GM19463 (cell line): ENCODE measurements around the gene FAM136A.
"Not testable (repeated sequence)": the region's sequence is repeated elsewhere in the genome, so short reads cannot be mapped to it uniquely, and the experiment has no call there.

Source experiments
- ATAC-seq: cut with Tn5 transposase; IDR thresholded peaks from one replicate; pipeline ENCODE4 v1.9.1; 2021; ENCODE audit warnings: mild to moderate bottlenecking, moderate library complexity; ENCODE audit not compliant: unreplicated experiment

The FAM136A gene

DNA sequence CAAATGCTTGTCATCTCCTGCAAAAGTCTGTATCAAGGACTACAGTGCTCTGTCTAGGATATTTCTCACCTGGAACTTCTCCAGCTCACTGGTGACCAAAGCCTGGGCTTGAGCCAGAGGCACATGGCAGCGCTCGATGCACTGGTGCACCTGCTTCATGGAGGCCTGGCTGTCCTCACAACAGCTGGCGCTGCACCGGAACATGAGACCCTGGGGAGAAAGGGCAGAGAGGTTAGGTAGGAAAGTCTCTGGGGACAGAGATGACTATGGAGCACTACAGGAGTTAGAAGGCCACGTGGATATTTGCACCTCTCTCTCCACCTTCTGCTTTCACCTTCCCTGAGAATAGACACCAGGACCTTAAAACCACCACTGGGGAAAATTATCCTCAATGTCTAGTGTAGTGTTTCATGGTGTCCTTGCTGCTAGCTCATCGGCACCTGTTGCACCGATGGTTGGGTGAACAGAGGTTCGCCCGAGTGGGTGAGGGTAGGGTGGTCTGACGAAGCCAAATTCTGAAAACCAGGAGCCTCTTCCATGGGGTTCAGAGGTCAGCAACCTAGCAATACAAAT lies 1.0 kb downstream of the FAM136A start:
- ATAC-seq, result no peak

DNA sequence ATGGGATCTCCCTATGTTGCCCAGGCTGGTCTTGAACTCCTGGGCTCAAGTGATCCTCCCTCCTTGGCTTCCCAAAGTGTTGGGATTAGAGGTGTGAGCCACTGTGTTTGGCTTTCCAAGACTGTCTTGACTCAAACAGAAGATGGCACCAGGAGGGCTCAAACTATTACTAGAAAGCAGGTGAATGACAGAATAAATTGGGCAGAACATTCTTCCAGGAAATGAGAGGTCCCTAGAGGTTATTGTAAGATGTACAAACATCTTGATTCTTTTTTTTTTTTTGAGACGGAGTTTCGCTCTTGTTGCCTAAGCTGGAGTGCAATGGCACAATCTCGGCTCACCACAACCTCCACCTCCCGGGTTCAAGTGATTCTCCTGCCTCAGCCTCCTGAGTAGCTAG lies 4.0 kb downstream of the FAM136A start:
- not testable (repeated sequence) for ATAC-seq

DNA sequence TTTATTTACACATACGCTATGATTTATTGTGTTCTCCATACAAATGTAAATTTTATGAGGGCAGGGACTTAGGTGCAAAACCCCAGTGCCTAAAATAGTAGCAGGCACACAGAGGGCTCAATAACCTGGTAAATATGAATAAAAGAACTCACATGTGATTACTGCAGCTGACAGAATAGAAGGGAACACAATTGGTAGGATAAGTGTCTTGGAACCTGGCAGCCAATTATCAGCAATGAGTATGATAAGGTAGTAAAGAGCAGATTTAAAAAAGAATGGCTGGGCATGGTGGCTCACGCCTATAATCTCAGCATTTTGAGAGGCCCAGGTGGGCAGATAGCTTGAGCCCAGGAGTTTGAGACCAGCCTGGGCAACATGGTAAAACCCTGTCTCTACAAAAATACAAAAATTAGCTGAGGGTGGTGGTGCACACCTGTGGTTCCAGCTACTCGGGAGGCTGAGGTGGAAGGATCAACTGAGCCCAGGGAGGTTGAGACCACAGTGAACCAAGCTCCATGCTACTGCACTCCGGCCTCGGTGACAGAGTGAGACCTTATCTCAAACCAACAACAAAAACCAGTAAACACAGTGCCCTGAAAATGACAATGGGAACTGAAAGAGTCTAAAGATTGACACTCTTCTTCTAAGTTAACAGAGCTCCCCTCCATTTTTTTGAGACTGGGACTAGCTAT lies 18.2 kb downstream of the FAM136A start:
- ATAC-seq, result no peak

DNA sequence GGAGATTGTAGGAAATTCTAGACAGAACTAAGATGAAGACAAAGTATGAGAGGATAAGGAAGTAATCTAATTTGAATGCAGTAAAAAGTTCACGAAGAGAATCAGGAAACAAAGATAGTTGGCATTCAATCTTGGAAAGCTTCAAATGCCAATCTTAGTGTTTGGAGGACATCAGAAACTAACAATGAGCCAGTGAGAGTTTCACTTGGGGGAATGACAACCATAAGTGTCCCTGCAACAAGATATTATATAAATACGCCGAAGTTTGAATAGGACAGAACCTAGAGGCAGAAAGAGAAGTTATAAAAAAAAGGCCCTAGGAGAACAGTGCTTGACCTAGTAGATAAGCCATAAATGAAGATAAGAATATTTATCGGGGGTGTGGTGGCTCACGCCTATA lies 19.4 kb downstream of the FAM136A start:
- ATAC-seq, result no peak

DNA sequence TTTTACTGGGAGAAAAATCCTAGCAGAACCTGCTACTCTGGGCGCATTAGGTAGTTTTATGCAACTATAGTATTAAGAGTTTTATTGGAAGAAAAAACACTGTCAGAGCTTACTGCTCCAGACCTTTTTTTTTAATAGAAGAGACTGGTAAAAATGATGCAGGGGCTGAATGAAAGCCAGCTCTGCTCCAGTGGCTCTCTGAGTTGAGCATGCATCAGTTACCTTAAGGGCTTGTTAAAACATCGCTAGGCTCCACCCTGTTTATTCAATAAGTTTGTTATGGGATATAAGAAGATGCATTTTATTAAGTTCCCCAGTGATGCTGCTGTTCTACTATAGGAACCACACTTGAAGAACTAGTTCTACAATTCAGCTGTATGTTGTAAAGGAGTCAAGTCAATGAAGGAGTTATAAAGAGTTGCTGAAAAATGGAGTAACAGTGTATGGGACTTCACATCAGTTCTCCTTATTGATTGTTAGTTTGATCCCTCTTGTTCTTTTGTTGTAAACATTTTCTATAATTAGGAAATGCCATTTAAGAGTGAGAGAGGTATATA lies 21.5 kb downstream of the FAM136A start:
- no peak for ATAC-seq

DNA sequence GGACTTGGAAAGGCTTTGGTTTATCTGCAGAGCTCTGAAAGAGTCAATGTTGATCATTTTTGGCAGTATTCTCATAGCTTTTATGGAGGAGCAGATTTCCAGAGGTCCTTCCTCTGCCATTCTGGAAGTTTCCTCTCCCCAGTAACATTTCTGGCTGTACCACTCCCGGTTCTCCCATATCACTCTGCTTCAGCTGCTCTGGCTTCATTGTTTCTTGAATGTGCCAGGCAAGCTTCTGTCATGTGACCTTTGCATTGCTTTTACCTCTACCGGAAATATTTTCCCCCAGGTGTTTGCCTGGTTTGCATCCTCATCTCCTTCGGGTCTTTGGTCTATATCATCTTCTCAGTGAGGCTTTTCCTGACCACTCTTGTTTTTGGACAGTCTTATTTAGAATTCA lies 31.5 kb downstream of the FAM136A start:
- no peak for ATAC-seq

DNA sequence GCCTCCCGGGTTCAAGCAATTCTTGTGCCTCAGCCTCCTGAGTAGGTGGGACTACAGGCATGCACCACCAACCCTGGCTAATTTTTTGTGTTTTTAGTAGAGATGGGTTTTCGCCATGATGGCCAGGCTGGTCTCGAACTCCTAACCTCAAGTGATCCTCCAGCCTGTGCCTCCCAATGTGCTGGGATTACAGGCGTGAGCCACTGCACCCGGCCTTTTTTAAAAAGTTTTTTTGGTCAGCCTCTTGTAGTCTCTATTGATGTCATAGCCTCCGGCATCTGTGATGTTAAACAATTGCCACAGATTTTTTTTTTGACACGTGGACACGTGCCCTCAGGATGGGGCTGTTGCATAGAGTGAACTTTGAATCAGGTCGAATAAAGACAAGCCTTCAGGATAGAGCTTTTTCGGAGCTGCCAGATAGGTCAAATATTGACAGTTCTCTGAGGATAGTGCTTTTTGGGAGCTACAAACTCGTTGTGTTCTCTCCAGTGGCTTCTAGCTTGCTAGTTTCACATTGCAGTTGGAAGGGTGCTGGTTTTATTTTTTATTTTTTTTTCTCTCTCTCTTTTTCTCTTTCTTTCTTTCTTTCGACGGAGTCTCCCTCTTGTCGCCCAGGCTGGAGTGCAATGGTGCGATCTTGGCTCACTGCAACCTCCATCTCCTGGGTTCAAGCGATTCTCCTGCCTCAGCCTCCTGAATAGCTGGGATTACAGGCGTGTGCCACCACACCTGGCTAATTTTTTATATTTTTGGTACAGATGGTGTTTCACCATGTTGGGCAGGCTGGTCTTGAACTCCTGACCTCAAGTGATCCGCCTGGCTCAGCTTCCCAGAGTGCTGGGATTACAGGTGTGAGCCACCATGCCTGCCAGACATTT lies 32.2 kb downstream of the FAM136A start:
- ATAC-seq, result not testable (repeated sequence)

DNA sequence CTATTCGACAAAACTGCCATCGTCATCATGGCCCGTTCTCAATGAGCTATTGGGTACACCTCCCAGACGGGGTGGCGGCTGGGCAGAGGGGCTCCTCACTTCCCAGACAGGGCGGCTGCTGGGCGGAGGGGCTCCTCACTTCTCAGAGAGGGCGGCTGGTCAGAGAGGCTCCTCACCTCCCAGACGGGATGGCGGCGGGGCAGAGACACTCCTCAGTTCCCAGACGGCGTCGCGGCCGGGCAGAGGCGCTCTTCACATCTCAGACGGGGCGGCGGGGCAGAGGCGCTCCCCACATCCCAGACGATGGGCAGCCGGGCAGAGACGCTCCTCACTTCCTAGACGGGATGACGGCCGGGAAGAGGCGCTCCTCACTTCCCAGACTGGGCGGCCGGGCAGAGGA lies 34.9 kb downstream of the FAM136A start:
- not testable (repeated sequence) for ATAC-seq

DNA sequence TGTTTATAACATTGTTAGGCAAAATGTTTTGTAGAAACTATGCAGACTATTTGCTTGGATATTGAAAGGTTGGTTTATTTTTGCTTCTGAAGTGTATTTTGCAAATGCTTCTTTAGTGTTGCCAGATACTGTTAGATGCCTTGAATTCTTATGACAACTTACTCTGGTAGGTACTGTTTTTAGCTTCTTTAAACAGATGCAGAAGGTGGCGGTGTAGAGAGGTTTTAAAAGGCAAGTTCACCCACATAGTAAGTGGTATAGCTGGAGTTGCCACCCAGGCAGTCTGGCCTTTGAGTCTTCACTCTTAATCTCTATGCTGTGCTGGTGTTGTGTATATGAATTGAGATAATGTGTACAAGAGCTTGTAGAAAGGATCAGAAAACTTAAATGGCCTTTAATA lies 40.4 kb downstream of the FAM136A start:
- no peak for ATAC-seq

DNA sequence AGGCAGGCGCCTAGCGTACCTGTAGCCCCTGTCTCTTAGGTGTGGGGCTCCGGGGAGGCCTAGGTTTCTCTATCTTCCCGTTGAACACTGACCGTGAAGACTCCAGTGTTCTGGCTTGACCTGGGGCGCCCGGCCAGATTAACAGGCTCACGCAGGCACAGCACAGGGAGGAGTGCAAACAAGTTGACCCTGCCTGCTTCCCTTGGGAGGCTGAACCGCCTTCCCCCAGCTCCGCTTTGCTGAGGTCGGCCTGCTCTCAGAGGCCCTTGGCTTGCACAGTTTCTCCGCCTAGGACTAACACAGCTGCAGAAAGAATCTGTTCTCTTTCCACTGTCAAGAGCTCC lies 43.4 kb downstream of the FAM136A start:
- ATAC-seq, result peak; percentile 8

DNA sequence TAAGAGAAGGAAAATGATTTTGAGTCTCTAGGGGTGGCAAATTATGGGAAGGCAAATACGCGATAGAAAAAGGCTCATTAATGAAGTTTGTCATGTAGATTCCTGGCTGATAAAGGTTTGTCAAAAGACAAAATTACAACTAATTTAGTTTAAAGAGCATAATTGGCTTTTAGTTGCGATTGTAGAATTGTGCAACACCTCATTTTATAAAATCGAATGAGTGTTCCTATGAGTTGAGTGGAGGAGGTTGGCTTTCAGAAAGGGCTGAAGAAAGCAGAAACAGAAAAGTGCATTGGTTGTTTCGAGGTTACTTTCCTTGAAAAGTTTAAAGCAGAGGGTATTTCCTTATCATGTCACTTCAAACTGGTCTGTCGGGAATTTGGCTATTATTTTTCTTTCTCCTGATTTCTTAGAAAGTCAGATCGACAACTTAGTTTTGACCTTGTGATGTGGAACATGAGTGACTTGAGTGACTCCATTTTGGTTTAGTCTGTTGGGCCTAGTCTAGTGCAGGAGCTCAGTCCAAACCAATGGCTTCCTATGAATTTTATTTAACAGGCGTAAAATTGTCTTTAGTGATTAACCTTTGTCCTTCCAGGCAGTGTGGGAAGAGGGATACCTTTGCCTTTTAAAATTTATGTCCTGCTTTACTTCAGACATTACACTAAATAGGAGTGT lies 46.1 kb downstream of the FAM136A start:
- ATAC-seq, result no peak

DNA sequence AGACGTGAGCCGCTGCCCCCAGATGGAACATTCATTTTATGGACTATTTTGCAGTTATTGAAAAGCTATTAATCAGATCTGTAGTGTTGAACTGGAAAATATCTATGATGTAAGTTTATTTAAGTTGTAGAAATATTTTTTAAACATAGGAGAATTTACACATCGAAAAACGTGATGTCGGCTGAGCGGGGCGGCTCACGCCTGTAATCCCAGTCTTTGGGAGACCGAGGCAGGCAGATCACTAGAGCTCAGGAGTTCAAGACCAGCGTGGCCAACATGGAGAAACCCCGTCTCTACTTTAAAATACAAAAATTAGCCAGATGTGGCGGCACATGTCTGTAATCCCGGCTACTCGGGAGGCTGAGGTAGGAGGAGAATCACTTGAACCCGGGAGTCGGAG lies 51.4 kb downstream of the FAM136A start:
- ATAC-seq, result no peak

DNA sequence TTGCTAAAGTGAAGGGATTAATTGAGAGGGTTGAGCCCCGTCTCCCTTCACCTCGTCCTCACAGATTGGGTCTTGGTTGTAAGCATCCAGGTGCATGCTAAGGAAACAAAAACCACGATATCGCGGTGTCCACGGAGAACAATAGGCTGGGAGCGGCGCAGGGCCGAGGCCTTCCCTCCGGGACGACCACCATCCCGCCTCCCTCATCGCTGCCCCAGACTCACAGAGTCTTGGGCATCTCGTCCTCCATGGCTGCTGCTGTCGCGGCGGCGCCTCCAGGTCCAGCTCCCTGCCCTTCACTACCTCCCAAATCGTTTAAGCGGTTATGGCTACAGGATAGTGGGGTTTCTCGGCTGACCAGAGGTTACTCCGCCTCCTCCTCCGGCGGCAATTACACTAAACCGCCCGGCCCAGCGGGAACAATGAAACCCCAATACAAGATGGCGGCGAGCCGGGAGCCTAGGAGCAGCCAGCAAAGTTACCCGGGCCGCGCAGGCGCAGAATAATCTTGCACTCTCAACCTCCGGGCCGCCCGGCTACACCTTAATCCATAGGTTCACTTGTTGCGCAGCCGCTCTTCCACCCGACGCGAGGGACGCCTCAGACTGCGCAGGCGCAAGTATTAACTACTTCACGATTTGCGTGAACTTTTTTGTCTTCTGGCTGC lies 53.6 kb downstream of the FAM136A start, which contains the start of gene TIA1:
Gene TIA1 (minus strand): TSS at position 448 of the 667 bp plus-strand sequence. CDS start 198 bp downstream, at position 250.
- ATAC-seq, result peak; percentile 96

DNA sequence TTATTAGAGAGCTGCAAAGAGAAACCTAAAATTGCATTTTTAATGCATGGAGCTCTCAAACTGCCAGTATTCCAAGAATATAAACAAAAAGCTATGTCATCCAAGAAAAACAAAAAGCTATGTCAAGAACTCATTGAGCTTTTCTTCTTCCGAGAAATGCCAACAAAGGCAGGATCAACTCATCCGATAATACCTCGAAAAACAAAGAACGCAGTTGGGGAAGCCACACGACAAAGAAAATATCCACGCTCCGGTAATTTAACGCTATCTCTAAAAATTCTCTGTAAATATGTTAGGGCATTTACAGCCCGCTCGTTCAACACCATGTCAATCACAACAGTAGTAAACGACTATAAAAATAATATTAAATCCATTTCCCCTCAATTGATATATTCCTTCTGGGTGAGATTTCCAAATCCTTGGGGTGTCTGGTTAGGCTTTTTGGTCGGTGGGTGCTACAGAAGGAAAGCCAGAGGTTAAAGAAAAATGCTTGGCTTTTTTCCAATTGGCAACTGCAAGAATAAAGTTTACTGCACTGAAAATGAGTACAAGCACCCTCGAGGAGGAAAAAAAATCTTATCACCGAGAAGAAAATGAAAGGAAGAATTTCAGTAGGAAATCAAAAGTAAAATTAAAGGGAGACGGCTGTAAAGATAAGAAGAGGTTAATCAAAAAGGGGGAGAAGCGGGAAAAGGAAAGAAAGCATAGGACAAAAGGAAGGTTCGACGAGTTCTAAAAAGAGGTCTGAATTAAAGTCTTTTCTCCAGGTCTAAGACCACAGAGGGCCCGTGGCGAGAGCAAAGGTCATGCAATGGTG lies 54.3 kb downstream of the FAM136A start:
- no peak for ATAC-seq
